COR-L47 (cell line): Measurements from ENCODE around the gene PLPP4.
"Not testable (repeated sequence)": the region's sequence is repeated elsewhere in the genome, so short reads cannot be mapped to it uniquely, and the experiment has no call there.

Experiments used
- DNase-seq: peaks from one replicate; lab custom pipeline; 2025; lab: John Stamatoyannopoulos, UW

PLPP4 gene

GRCh38 chr10:120490288-120490687 is 33.3 kb downstream of the PLPP4 start:
- no peak for DNase-seq

- DNase-seq: no peak
Measured at GRCh38 chr10:120492346-120492745, 35.3 kb downstream of the PLPP4 start.

- DNase-seq: no peak
Measured at GRCh38 chr10:120493411-120494312, 36.6 kb downstream of the PLPP4 start.

GRCh38 chr10:120494313-120494710 is 37.3 kb downstream of the PLPP4 start:
- DNase-seq: no peak

GRCh38 chr10:120495226-120496009 is 38.4 kb downstream of the PLPP4 start:
- no peak for DNase-seq

GRCh38 chr10:120499883-120500282 is 42.9 kb downstream of the PLPP4 start:
- no peak for DNase-seq

GRCh38 chr10:120503689-120504088 is 46.7 kb downstream of the PLPP4 start:
- no peak for DNase-seq

- not testable (repeated sequence) for DNase-seq
Measured at GRCh38 chr10:120504227-120504626, 47.2 kb downstream of the PLPP4 start.

GRCh38 chr10:120505056-120505455 is 48.0 kb downstream of the PLPP4 start:
- no peak for DNase-seq

GRCh38 chr10:120505866-120506265 is 48.8 kb downstream of the PLPP4 start:
- DNase-seq: no peak

- no peak for DNase-seq
Measured at GRCh38 chr10:120506674-120507073, 49.6 kb downstream of the PLPP4 start.

- no peak for DNase-seq
Measured at GRCh38 chr10:120507175-120507574, 50.1 kb downstream of the PLPP4 start.

- DNase-seq: no peak
Measured at GRCh38 chr10:120507651-120508050, 50.6 kb downstream of the PLPP4 start.

- no peak for DNase-seq
Measured at GRCh38 chr10:120508393-120508792, 51.4 kb downstream of the PLPP4 start.

GRCh38 chr10:120508966-120509365 is 51.9 kb downstream of the PLPP4 start:
- no peak for DNase-seq

GRCh38 chr10:120511165-120511564 is 54.1 kb downstream of the PLPP4 start:
- no peak for DNase-seq

GRCh38 chr10:120513307-120513796 is 56.3 kb downstream of the PLPP4 start:
- no peak for DNase-seq

- no peak for DNase-seq
Measured at GRCh38 chr10:120514035-120514620, 57.1 kb downstream of the PLPP4 start.

GRCh38 chr10:120514959-120515358 is 57.9 kb downstream of the PLPP4 start:
- no peak for DNase-seq

- no peak for DNase-seq
Measured at GRCh38 chr10:120515741-120516140, 58.7 kb downstream of the PLPP4 start.

- DNase-seq: no peak
Measured at GRCh38 chr10:120516426-120516825, 59.4 kb downstream of the PLPP4 start.

- no peak for DNase-seq
Measured at GRCh38 chr10:120517196-120517595, 60.2 kb downstream of the PLPP4 start.
